ENCODE measurements around the gene SBNO2.

DNA sequence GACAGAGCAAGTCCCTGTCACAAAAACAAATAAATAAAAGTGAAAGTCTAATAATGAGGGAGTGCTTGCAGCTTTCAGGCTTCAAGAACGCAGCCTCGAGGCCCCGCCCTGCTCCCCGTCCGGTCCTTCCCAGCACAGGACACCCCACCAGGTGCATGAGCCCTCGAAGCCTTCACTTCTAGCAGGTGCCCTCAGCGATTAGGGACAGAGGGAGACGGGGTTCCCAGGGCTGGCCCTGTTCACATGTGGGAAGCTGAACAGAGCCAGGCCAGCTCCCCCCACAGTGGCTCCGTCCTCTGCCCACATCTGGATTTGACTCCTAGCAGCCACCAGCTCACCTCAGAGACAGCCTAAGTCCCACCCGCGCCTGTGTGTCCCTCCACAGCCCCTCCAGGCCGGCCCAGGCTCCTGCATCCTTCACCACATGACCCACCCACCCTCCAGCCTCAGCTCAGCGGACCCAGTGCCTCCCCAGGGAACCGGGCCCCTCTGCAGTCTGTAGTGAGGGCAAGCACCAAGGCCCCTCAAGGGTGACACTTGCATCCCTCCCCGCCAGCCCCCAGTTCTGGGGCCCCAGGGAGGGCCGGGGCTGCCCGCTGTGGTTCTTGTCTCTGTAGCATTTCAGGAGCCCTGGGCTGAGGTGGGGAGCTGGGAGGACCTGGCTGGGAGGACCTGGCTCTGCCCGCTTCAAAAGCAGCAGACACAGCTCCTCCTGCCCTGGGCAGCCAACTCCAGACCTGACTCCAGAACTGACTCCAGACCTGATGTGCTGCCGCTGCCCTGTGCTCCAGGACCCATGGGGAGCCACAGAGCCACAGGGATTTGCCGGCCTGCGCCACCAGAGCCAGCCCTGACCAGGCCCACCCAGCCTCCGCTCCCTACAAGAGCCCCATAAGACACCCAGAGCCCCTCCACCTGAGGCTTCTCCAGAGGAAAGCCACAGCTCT, 43.0 kb downstream of the SBNO2 start:
- TF ChIP-seq, protein P1, sequence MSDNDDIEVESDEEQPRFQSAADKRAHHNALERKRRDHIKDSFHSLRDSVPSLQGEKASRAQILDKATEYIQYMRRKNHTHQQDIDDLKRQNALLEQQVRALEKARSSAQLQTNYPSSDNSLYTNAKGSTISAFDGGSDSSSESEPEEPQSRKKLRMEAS (IDR thresholded peaks at IDR 0.05; ENCODE audit: insufficient read depth, insufficient read length), result no peak
- TF ChIP-seq EZH2 (IDR thresholded peaks at IDR 0.05; ENCODE audit: borderline replicate concordance, low read depth, low read length, severe bottlenecking) (no peak), GATA2 (IDR thresholded peaks at IDR 0.05; ENCODE audit: insufficient read depth, insufficient read length, low read depth, low read length) (no peak), POLR2A (IDR thresholded peaks at IDR 0.05; ENCODE audit: low read depth, low read length) (no peak), POLR2AphosphoS5 (IDR thresholded peaks at IDR 0.05; ENCODE audit: insufficient read depth, low read depth, low read length) (no peak), JUN (IDR thresholded peaks at IDR 0.05; ENCODE audit: borderline replicate concordance, insufficient read depth, insufficient read length, low read depth) (no peak), MYC (IDR thresholded peaks at IDR 0.05; ENCODE audit: low read depth, low read length) (no peak)
- TF ChIP-seq, protein P2, sequence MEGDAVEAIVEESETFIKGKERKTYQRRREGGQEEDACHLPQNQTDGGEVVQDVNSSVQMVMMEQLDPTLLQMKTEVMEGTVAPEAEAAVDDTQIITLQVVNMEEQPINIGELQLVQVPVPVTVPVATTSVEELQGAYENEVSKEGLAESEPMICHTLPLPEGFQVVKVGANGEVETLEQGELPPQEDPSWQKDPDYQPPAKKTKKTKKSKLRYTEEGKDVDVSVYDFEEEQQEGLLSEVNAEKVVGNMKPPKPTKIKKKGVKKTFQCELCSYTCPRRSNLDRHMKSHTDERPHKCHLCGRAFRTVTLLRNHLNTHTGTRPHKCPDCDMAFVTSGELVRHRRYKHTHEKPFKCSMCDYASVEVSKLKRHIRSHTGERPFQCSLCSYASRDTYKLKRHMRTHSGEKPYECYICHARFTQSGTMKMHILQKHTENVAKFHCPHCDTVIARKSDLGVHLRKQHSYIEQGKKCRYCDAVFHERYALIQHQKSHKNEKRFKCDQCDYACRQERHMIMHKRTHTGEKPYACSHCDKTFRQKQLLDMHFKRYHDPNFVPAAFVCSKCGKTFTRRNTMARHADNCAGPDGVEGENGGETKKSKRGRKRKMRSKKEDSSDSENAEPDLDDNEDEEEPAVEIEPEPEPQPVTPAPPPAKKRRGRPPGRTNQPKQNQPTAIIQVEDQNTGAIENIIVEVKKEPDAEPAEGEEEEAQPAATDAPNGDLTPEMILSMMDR (IDR thresholded peaks at IDR 0.05; ENCODE audit: extremely low read depth in 1 of 2, insufficient read depth in 1 of 2, low read depth in 1 of 2, low read length in 2 of 2), result no peak

Data from endothelial cell of umbilical vein (primary cell).